Breast epithelium (tissue), 4 donors: ENCODE results near the gene EPX. TPM values are rescaled to one million over a fixed set of nuclear protein-coding genes. Genes with fewer than 3 reads are reported as not detected.
"Not testable (repeated sequence)": the region's sequence is repeated elsewhere in the genome, so short reads cannot be mapped to it uniquely, and the experiment has no call there.

Experiments used
- DNase-seq, 2 donors: peaks; one replicate each; pipeline ENCODE4 v3.0.0-alpha.2; 2019; ENCODE audit warnings: low spot score in 2 of 2
- H3K27ac ChIP-seq, 2 donors: fragments of 200-600 bp; sonication (generic) in 1 of 2; one replicate each; pipeline ENCODE4 v1.5.1; 2016 to 2019; ENCODE audit warnings: mild to moderate bottlenecking in 1 of 2
- H3K27me3 ChIP-seq, 2 donors: fragments of 200-600 bp; sonication (generic) in 1 of 2; one replicate each; pipeline versions ENCODE4 v1.5.1 to v1.6.0; 2017 to 2019; ENCODE audit warnings: control low read depth in 1 of 2, mild to moderate bottlenecking in 1 of 2
- H3K36me3 ChIP-seq: fragments of 200-600 bp; one replicate; pipeline ENCODE4 v1.5.1; 2019
- H3K4me1 ChIP-seq, 2 donors: fragments of 200-600 bp; sonication (generic); one replicate each; pipeline ENCODE4 v1.5.1; 2016 to 2019; ENCODE audit warnings: control low read depth in 1 of 2
- H3K4me3 ChIP-seq, 3 donors: fragments of 200-600 bp; sonication (generic); 1 replicate in 2 of 3; 2 replicates in 1 of 3; pipeline ENCODE4 v1.5.1; 2016 to 2019; ENCODE audit warnings: mild to moderate bottlenecking in 3 of 3, moderate library complexity in 2 of 3
- H3K9me3 ChIP-seq, 2 donors: fragments of 200-600 bp; sonication (generic) in 1 of 2; one replicate each; pipeline ENCODE4 v1.5.1; 2016 to 2019; ENCODE audit warnings: control low read depth in 1 of 2
- CTCF ChIP-seq, 3 donors: fragments of 450-650 bp; IDR thresholded peaks; one replicate each; pipeline ENCODE4 v1.5.1; 2016 to 2017; ENCODE audit warnings: antibody characterized with exemption in 3 of 3, mild to moderate bottlenecking in 3 of 3, moderate library complexity in 3 of 3
- POLR2A ChIP-seq: fragments of 450-650 bp; IDR thresholded peaks from one replicate; pipeline ENCODE4 v1.6.1; 2016; ENCODE audit warnings: antibody characterized with exemption, mild to moderate bottlenecking, moderate library complexity
- POLR2AphosphoS5 ChIP-seq, 3 donors: sonication (generic); formaldehyde crosslinking; IDR thresholded peaks; one replicate each; pipeline ENCODE4 v1.6.1; 2017; ENCODE audit warnings: antibody characterized with exemption in 3 of 3
- intact Hi-C: fragments of 100-400 bp; cut with DNase I; formaldehyde crosslinking; loops from one replicate; pipeline ENCODE4 v1.15.1; 2023; ENCODE audit warnings: low total_unique reads
- total RNA-seq, 3 donors: library from RNA; depleted of rRNA; stranded (reverse); fragments of >200 nt; gene quantifications; one replicate each; pipeline ENCODE4 v1.1.0, GENCODE V29; 2016

The EPX gene
- total RNA-seq = not detected

GRCh38 chr17:58192612-58193011 is at the start of gene EPX:
Gene EPX (plus strand): TSS chr17:58192726. CDS start chr17:58192847, 121 bp downstream.
- intact Hi-C loops = no loop called here

GRCh38 chr17:58143335-58143734 is 49.2 kb upstream of the EPX start:
- DNase-seq, H3K4me3 ChIP-seq, H3K4me1 ChIP-seq, intact Hi-C loops, H3K36me3 ChIP-seq, H3K27me3 ChIP-seq, H3K27ac ChIP-seq: not testable (repeated sequence)
- peaks cover 13 to 32% of the 10 kb centered on the region in 2 donors for H3K9me3 ChIP-seq

More at GRCh38 chr17:58192612-58193011, at the start of gene EPX:
- DNase-seq = no peak
- no peak within 1 kb of the TSS for H3K27ac ChIP-seq
- no peaks in the 10 kb centered on the region for H3K9me3 ChIP-seq
- no peak within 1 kb of the TSS for H3K4me3 ChIP-seq
- H3K36me3 ChIP-seq = no peaks in the 10 kb centered on the region
- peaks cover 0 to 14% of the 10 kb centered on the region in 2 donors for H3K27me3 ChIP-seq
- no peak for TF ChIP-seq POLR2AphosphoS5 (IDR thresholded peaks at IDR 0.05)
- TF ChIP-seq POLR2A = no peak
- TF ChIP-seq CTCF (IDR thresholded peaks at IDR 0.05) = no peak
- peaks cover 0 to 5% of the 10 kb centered on the region in 2 donors for H3K4me1 ChIP-seq

GRCh38 chr17:58144801-58145200 is 47.7 kb upstream of the EPX start:
- TF ChIP-seq POLR2A = no peak
- no peak for TF ChIP-seq CTCF (IDR thresholded peaks at IDR 0.05)
- no peak for TF ChIP-seq POLR2AphosphoS5 (IDR thresholded peaks at IDR 0.05)
- Histone ChIP-seq H3K9me3 (peaks cover 13 to 32% of the 10 kb centered on the region in 2 donors), H3K4me1 (no peaks in the 10 kb centered on the region), H3K27ac (no peak overlapping the region), H3K27me3 (peaks cover 0 to 10% of the 10 kb centered on the region in 2 donors), H3K36me3 (no peaks in the 10 kb centered on the region), H3K4me3 (no peak overlapping the region)
- intact Hi-C loops = no loop called here
- DNase-seq = no peak

- TF ChIP-seq POLR2A (no peak), CTCF (IDR thresholded peaks at IDR 0.05) (no peak), POLR2AphosphoS5 (IDR thresholded peaks at IDR 0.05) (no peak)
- Histone ChIP-seq H3K9me3 (peaks cover 13 to 32% of the 10 kb centered on the region in 2 donors), H3K27ac (no peak within 1 kb of the TSS), H3K4me1 (no peaks in the 10 kb centered on the region), H3K27me3 (peaks cover 0 to 16% of the 10 kb centered on the region in 2 donors), H3K4me3 (no peak within 1 kb of the TSS), H3K36me3 (no peaks in the 10 kb centered on the region)
- DNase-seq = no peak
- intact Hi-C loops = no loop called here
Observed at GRCh38 chr17:58147930-58148434, 44.5 kb upstream of the EPX start, which contains the start of gene OR4D1. Gene OR4D1 (plus strand): TSS chr17:58148384. CDS start chr17:58155154, 6,770 bp downstream.

- H3K4me1 ChIP-seq = no peaks in the 10 kb centered on the region
- H3K4me3 ChIP-seq = no peak overlapping the region
- DNase-seq = no peak
- H3K27me3 ChIP-seq = peaks cover 0 to 16% of the 10 kb centered on the region in 2 donors
- H3K9me3 ChIP-seq = peaks cover 13 to 32% of the 10 kb centered on the region in 2 donors
- H3K27ac ChIP-seq = no peak overlapping the region
- intact Hi-C loops = no loop called here
- H3K36me3 ChIP-seq = no peaks in the 10 kb centered on the region
- no peak for TF ChIP-seq POLR2AphosphoS5 (IDR thresholded peaks at IDR 0.05)
- TF ChIP-seq CTCF (IDR thresholded peaks at IDR 0.05) = no peak
- no peak for TF ChIP-seq POLR2A
Observed at GRCh38 chr17:58148609-58149008, 43.9 kb upstream of the EPX start.
